GM12872 (cell line): ENCODE data around the gene CRY2.

Experiments used
- TF ChIP-seq, protein P1 (sequence below): IDR thresholded peaks from 3 replicates; pipeline ENCODE4 v1.5.1; 2011; ENCODE audit warnings: low read depth, mild to moderate bottlenecking, low read length, moderate library complexity; ENCODE audit not compliant: insufficient read depth

CRY2 gene

DNA sequence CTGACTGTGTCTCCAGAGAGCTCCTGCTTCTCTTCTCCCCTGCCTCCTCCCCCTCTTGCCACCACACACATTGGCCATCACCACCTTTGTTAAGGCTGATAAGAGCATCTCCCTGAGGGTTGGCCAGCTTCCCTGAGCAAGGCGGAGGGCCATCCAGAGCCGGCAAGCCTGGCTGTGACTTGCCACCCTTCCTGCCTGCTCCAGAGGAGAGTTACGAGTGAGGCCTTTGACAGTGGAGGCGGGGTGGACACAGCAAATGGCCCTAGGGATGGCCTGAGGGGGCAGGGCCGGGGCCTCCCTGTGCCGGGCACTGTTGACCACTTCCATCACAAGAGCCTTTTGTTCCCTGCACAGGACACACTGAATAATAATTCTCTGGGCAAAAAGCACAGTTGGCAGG lies 54.4 kb downstream of the CRY2 start:
- TF ChIP-seq, protein P1, sequence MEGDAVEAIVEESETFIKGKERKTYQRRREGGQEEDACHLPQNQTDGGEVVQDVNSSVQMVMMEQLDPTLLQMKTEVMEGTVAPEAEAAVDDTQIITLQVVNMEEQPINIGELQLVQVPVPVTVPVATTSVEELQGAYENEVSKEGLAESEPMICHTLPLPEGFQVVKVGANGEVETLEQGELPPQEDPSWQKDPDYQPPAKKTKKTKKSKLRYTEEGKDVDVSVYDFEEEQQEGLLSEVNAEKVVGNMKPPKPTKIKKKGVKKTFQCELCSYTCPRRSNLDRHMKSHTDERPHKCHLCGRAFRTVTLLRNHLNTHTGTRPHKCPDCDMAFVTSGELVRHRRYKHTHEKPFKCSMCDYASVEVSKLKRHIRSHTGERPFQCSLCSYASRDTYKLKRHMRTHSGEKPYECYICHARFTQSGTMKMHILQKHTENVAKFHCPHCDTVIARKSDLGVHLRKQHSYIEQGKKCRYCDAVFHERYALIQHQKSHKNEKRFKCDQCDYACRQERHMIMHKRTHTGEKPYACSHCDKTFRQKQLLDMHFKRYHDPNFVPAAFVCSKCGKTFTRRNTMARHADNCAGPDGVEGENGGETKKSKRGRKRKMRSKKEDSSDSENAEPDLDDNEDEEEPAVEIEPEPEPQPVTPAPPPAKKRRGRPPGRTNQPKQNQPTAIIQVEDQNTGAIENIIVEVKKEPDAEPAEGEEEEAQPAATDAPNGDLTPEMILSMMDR: no peak

DNA sequence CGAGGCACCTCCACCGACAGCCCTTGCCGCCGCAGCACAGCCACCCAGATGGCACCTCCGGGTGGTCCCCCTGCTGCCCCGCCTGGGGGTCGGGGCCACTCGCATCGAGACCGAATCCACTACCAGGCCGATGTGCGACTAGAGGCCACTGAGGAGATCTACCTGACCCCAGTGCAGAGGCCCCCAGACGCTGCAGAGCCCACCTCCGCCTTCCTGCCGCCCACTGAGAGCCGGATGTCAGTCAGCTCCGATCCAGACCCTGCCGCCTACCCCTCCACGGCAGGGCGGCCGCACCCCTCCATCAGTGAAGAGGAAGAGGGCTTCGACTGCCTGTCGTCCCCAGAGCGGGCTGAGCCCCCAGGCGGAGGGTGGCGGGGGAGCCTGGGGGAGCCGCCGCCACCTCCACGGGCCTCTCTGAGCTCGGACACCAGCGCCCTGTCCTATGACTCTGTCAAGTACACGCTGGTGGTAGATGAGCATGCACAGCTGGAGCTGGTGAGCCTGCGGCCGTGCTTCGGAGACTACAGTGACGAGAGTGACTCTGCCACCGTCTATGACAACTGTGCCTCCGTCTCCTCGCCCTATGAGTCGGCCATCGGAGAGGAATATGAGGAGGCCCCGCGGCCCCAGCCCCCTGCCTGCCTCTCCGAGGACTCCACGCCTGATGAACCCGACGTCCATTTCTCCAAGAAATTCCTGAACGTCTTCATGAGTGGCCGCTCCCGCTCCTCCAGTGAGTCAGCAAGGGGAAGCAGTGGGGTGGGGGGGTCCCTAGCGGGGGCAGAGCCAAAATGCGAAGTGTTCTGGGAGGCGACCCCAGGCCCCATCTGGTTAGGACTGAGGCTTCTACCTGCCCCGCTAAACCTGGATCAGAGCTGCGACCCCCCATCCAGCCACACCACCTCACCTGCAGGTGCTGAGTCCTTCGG lies 55.4 kb downstream of the CRY2 start:
- TF ChIP-seq, protein P1: no peak

GRCh38 chr11:45904309-45904915 lies 57.1 kb downstream of the CRY2 start:
- TF ChIP-seq, protein P1: no peak

DNA sequence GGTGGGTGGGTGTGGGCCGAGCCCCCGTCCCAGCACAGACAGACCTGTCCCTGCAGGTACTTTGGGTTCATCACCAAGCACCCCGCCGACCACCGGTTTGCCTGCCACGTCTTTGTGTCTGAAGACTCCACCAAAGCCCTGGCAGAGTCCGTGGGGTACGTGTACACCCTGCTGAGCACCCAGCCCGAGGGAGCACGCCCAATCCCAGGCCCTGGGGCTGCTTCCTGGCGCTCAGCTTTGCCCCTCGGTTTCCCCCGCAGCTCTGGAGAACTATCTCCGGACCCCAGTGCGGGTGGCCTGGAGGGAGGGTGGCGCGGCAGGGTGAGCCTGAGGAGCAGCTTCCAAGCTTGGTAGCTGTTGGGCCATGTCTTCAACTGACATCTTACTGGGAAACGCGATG lies 57.8 kb downstream of the CRY2 start:
- TF ChIP-seq, protein P1: no peak

DNA sequence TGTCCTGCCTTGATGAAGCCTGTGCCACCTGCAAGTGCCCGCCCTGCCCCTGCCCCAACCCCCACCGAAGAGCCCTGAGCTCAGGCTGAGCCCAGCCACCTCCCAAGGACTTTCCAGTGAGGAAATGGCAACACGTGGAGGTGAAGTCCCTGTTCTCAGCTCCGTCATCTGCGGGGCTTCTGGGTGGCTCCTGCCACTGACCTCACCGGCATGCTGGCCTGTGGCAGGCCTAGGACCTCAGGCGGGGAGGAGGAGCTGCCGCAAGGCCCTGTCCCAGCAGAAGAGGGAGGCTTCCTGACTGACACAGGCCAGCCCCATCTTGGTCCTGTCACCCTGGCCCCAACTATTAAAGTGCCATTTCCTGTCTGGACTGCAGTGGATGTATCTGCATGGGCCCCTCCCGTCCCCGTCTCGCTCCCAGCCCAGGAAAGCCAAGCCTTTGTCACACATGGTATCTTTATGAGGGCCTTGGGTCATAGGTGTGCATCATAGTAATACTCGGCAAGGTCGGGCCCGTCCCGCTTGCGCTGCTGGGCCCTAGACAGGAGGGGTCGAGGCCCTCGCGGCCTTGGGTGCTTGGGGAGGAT lies 58.9 kb downstream of the CRY2 start:
- TF ChIP-seq, protein P1: no peak

- TF ChIP-seq, protein P1: no peak
Observed at GRCh38 chr11:45906965-45907611, 59.8 kb downstream of the CRY2 start, which contains the start of gene FREY1. FREY1 (minus strand) TSS chr11:45907271; CDS start chr11:45907245, 26 bp downstream.

GRCh38 chr11:45907911-45908370 lies 60.7 kb downstream of the CRY2 start:
- TF ChIP-seq, protein P1: no peak
